ENCODE results near the gene PHF8.

PHF8 gene

DNA sequence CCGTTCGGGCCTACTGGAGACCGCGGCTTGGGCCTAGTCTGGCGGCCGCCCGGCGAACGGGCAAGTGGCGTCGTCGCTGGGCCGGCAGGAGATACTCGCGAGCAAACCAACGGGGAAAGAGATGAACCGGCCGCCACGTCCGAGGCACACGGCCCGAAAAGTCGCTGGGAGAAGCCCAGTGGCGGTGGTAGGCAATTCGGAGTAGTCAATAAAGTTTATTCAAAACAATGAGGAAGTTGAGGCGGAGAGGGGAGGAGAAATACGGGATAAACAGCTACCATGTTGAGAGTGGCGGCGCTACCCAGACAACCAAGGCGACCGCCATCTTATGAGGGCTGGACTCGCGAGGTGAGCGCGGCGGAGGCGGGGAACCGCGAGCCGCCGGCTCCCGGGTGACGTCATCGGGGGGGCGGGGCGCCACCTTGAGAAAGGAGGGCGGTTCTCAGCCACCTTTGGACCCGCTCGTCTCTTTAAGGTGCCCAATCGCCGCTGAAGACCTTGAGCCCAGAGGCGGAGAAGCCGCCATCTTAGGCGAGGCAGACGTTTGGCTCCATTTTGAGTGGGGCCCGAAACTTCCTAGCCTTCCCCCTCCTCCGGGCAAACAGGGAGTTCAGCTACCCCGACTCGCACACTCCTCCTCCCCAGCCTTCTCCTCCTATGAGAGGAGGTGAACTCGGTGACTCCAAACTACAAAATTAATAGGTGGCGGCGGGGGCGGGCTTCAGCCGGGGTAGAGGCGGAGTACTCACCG lies at the start of gene PHF8:
PHF8 (minus strand) TSS at position 348 of the 751 bp plus-strand sequence. CDS start 1,745 bp downstream, outside the sequence.
- peak; percentile 94 for DNase-seq

DNA sequence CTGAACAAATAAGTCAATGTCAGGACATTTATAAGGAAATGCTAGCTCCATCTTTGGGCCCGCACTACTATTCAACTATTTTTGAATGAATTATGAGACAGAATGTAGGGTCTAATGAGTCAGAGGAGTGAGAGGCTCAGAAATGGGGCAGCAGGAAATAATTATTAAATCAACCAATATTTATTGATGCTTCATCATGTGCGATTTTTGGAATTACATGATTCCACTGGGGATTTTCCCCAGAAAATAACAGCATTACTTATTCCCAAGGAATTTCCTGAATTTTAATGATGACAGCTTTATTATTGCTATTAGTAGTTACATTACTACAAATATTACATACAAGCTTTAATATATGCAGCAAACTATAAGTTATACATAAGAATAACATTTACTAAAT lies 49.3 kb upstream of the PHF8 start:
- no peak for DNase-seq

- DNase-seq = no peak
These were observed 48.9 kb upstream of the PHF8 start for GRCh38 chrX:54093159-54093558.

- DNase-seq = no peak
These were observed 46.6 kb upstream of the PHF8 start for GRCh38 chrX:54090880-54091279.

GRCh38 chrX:54089191-54089590 lies 44.9 kb upstream of the PHF8 start:
- no peak for DNase-seq

DNA sequence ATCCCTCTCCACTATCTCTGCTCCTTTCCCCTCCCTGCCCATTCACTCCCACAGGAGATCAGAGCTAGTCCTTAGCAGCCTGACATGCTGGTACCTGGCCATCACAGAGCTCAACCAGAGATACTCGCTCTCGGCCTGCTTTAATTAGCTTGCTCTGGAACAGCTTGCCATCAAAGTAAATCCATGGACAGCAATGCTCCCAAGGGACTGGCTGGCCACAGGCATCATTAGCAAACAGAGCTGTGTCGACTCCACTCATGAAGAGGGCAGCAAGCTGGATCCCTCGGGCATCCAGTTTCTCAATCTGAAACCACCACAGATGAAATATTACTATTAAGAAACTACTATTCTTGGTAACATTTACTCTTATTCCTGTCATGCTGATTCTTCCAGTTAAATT lies 43.4 kb upstream of the PHF8 start:
- DNase-seq = no peak

GRCh38 chrX:54085666-54086065 lies 41.4 kb upstream of the PHF8 start:
- no peak for DNase-seq

- DNase-seq = no peak
These were observed 32.6 kb upstream of the PHF8 start for GRCh38 chrX:54076903-54077302.

DNA sequence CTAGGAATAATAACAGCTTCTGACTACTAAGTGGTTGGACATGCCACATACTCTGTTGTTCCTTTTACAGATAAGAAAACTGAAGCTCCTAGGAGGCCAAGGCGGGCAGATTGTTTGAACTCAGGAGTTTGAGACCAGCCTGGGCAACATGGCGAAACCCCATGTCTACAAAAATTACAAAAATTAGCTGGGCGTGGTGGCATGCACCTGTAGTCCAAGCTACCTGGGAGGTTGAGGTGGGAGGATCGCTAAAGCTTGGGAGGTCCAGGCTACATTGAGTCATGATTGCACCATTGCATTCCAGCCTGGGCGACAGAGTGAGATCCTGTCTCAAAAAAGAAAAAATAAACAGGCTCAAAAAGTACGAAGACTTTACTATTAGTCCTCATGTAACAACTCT lies 30.6 kb upstream of the PHF8 start:
- DNase-seq = no peak

DNA sequence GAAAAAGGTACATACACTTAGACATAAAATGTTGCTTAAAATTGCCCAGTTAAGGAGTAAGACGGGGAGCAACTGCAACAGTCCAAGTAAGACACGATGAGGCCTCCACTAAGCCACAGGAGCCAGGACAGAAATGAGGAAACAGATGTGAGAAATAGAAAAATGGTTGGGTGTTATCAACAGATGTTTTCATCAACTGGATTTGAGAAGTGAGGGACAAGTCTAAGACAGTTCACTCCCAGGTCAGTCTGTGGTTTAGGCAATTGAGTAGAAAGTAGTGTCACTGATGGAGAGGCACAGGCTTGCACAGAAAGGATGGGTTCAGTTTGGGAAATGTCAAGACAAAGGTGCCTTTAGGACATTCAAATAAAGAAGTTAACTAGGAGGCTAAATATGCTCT lies 23.5 kb upstream of the PHF8 start:
- DNase-seq = no peak

DNA sequence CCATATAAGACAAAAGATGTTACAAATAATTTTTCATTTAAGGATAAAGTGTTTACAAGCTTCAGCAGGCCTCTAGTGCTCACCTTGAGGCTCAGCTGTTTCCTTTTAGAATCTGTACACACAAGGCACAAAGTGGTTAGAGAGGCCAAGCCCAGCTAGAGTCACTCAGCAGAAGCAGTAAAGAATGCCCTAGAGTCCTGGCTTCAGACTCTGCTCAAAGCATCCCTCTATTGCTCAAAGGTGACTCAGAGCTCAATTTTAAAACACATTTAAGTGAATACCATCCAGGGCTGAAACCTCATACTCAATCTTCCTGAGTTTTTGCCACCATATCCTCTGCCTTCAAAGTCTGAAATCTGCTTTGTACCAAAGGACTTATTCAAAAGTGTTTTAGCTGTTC lies 22.6 kb upstream of the PHF8 start:
- no peak for DNase-seq

DNA sequence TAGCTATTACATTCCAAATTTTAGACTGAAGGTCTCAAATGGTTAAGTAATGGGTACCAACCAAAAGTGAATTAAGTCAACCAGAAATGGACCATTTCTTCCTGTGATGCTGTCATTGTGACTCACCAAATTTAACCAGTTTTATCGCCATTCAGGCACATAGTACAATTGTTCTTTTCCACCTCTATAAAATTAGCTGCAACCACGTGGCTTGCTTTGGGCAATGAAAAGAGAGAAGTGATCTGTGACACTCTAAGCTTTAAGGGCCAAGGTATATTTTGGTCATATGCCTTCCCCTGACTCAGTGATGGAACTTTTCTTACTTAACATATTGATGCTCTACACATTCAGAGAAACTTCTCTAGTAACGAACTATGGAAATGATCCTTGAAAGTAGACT lies 20.3 kb upstream of the PHF8 start:
- DNase-seq = no peak

GRCh38 chrX:54063361-54063760 lies 19.1 kb upstream of the PHF8 start:
- DNase-seq = no peak

GRCh38 chrX:54049801-54050200 lies 5.5 kb upstream of the PHF8 start:
- no peak for DNase-seq

DNA sequence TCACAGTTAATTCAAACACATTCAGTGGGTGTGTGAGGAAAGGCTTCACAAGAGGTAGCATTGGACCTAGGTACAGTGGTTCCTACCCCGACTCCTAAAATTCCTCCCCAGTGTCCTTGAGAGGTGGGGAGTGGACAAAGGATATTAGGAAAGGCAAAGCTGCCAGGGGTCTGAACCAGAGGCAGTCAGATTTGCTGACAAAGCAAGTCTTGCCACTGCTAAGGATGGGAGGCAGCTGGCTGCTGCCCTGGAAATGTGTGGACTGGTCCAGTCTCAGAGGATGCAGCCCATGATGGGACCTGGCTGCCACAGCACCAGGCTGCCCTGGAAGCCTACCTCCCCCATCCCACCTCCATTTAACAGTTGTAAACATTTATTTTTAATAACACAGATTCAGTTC lies 4.1 kb upstream of the PHF8 start:
- no peak for DNase-seq

DNA sequence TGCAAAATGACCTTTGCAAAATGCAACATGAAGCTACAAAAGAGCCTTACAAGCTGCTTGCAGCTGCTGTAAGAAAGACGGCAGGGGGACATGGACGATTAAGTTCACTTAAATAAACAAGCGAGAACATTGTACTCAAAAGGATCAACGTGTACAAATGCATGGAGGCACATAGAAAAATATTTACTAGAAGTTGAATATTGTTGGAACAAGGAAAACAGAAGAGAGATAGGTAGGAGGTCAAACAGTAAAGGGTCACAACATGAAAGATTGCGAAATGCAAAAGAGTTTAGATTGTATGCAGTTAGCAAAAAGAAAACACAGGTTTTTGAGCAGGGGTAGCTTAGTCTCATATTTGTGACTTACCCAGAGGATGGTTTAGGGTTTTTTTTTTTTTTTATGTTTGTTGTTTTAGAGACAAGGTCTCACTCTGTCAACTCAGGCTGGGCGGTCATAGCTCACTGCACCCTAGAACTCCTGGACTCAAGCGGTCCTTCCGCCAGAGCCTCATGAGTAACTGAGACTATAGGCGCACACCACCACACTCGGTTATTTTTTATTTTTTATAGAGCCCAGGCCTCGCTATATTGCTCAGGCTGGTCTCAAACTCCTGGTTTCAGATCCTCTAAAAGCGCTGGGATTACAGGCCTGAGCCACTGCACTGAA lies 1.4 kb upstream of the PHF8 start:
- no peak for DNase-seq

DNA sequence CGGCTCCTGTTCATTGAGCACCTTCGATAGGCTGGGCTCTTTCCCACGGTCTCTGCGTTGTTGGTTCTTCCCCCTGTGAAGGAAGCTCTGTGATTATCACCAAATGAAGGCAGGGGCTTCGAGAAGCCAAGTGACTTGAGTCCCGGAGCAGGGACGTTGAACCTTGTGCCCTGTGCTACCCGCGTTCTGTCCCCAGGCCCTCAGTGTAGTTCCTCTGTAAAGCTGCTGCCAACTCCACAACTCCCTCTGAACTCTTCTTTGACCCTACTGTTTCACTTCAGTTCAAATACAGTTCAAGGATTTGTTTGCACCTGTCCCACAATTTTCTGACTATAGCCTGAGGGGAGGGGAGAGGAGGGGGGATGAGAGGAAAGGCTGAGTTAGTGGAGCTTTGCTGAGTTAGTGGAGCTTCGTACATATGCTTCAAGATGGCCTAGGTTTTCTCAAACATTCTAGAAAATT lies 635 bp upstream of the PHF8 start:
- DNase-seq = no peak

DNA sequence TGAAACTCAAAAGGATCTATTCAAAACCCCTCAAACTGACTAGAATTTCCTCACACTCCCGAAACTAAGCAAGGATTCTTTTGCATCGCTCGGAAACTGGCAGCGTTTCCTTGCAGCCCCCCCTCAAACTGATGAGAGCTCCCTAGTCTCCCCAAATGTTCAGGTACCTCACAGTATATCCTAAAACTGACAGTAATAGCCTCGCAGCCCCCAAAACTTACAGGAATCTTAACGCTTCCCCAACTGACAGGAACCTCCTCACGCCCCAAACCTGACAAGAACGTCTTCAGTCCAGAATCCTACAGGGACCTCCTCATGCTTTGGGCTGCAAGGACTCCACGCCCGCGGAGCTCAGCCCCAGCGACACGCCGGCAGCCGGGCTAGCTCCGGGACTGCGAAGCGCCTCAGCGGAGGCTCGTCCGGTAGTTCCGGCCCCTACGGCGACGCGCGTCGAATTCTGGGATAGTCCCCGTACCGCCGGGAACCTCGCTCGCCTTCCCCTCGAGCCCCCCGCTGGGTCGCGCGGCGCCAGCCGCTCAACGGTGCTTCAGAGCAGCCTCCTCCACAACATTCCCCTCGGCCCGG lies 640 bp downstream of the PHF8 start:
- peak; percentile 42 for DNase-seq

DNA sequence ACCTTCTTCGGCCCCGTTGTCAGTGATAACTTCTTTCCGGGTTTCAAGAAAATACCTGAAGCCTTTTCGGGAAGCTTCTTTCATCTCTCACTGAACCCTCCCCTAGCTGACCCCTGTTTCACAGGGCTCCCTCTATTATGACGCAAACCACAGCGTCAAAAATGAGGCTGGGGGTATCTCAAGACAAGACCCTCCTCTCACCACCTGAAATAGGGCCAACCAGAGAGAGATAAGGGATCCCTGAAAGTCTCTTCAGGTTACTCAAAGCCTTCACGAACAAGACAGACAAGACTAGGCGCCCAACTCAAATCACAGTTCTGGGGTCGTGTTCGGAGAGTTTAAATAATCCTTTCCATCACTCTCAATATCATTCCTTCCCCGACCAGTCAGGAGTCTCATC lies 1.2 kb downstream of the PHF8 start:
- no peak for DNase-seq

DNA sequence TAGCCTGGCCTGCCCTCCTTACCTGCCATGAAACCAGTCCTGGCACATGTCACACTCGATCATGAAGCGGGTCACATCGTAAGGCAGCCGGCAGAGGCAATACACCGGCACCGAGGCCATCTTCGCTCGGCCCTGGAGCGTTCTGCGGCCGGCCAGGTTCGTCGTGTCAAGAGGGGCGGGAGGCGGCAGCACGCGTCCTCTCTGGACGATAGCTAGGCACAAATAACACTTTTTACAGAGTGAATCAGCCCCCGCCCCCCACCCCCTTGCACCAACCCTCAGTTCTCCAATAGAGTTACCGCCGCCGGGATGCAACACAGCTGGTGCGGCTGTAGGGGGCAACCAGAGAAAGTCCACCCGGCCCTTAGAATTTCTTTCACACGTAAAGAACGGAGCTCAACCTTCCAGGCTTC lies 1.7 kb downstream of the PHF8 start:
- peak; percentile 49 for DNase-seq

DNA sequence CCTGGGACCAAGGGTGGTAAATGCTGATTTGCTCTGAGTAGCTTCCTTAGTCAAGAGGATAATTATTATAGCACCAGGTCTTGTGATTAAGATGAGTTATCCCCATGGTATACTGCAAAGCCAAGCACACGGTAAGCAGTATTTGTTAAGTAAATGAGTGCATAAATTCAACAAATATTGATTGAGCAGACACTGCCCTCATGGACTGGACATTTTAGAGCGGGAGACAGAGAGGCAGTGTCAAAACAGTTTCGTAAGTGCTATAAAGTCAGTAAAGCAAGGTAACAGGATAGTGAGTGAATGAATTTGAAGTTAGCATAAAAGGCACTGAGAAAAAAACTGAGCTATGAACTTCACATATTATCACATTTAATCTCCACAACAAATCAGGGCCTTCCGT lies 13.9 kb downstream of the PHF8 start:
- DNase-seq = no peak

DNA sequence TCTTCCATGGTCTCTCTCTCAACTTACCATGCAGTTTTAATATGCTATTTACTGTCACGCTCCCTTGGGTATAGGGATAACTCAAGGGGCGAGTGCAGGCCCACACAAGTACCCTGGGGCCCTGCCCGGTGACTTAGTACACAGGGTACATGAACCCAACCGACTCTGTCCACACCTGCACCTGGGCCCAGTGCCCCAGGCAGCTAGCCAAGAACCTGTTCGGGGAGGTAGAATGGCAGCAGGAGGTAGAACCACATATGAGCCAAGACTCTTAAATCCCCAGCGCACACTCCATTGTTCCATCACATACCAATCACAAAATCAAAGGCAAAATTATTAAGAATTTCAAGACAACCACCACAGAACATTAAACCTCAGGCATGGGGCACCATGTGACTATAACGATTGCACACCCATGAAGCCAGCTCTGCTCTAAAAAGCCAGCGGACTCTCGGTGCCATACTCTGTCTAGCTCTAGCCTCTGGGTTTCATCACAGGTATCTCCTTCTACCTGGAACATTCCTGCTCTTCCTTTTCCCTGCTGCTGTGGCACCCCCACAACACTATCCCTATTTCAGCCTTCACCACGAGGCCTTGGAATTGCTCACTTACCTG lies 14.6 kb downstream of the PHF8 start:
- no peak for DNase-seq

- DNase-seq = no peak
These were observed 19.9 kb downstream of the PHF8 start for GRCh38 chrX:54024350-54024749.

Measured in activated CD4-positive, alpha-beta T cell treated with anti-CD3 and anti-CD28 coated beads, Interleukin-2, Interleukin-6, amounts not matched to agents 100 ng/mL and 50 ng/mL, durations not matched to agents 16 hours and 8 hours (primary cell).